DOHH2 (cell line): ENCODE data around the gene CAV1.

ENCODE experiments used
- EZH2phosphoT487 ChIP-seq: fragments of 200-600 bp; sonication (generic); IDR thresholded peaks from 2 replicates; pipeline ENCODE4 v1.6.1; 2017; ENCODE audit warnings: borderline replicate concordance, mild to moderate bottlenecking, antibody characterized with exemption, low read length, moderate library complexity, mixed read lengths
- TF ChIP-seq, protein P1 (sequence below): fragments of 200-600 bp; sonication (generic); IDR thresholded peaks from one replicate; pipeline ENCODE4 v1.5.1; 2014; ENCODE audit warnings: antibody characterized with exemption, mild to moderate bottlenecking, low read depth, low read length; ENCODE audit not compliant: poor library complexity, severe bottlenecking

DNA sequence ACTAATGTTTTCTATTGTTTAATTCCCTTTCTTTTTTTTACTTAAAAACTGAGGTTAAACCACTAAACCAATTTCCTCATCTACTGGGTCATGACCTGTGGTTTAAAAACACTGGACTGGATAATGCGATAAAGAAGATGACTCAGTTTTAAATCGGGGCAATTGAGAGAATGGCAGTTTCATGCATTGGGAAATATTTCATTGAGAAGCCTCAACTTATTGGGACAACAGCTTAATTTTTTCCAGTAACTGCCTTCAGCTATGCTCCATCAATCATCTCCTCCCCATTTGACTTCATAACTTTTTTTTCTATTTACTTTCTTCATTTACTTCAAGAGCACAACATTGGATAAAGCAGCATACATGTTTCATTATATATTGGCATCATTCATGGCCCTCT lies 85.4 kb downstream of the CAV1 start:
- TF ChIP-seq, protein P1, sequence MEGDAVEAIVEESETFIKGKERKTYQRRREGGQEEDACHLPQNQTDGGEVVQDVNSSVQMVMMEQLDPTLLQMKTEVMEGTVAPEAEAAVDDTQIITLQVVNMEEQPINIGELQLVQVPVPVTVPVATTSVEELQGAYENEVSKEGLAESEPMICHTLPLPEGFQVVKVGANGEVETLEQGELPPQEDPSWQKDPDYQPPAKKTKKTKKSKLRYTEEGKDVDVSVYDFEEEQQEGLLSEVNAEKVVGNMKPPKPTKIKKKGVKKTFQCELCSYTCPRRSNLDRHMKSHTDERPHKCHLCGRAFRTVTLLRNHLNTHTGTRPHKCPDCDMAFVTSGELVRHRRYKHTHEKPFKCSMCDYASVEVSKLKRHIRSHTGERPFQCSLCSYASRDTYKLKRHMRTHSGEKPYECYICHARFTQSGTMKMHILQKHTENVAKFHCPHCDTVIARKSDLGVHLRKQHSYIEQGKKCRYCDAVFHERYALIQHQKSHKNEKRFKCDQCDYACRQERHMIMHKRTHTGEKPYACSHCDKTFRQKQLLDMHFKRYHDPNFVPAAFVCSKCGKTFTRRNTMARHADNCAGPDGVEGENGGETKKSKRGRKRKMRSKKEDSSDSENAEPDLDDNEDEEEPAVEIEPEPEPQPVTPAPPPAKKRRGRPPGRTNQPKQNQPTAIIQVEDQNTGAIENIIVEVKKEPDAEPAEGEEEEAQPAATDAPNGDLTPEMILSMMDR, result no peak
- TF ChIP-seq EZH2phosphoT487, result no peak
